ENCODE data around the gene COL6A1. TPM values are rescaled to one million over a fixed set of nuclear protein-coding genes. Genes with fewer than 3 reads are reported as not detected.
"Not testable (repeated sequence)": the region's sequence is repeated elsewhere in the genome, so short reads cannot be mapped to it uniquely, and the experiment has no call there.

Gene COL6A1
- total RNA-seq, 1 donor from 2014 or later, result 65.5 TPM

- H3K9me3 Mint-ChIP-seq (ENCODE audit: unreplicated experiment), result no peaks in the 10 kb centered on the region
- no peak overlapping the region for H3K4me3 Mint-ChIP-seq (ENCODE audit: unreplicated experiment)
- no peak overlapping the region for H3K27ac Mint-ChIP-seq (ENCODE audit: unreplicated experiment)
- H3K36me3 Mint-ChIP-seq (ENCODE audit: low read depth, unreplicated experiment), result no peaks in the 10 kb centered on the region
- no peaks in the 10 kb centered on the region for H3K4me1 Mint-ChIP-seq (ENCODE audit: unreplicated experiment)
- no peak for TF ChIP-seq CTCF (IDR thresholded peaks at IDR 0.05; ENCODE audit: unreplicated experiment)
- no peak for DNase-seq (ENCODE audit: low spot score)
- H3K27me3 Mint-ChIP-seq (ENCODE audit: unreplicated experiment), result peaks cover 9% of the 10 kb centered on the region
These were observed 30.6 kb upstream of the COL6A1 start for GRCh38 chr21:45950740-45951515.

- no peaks in the 10 kb centered on the region for H3K9me3 Mint-ChIP-seq (ENCODE audit: unreplicated experiment)
- no peaks in the 10 kb centered on the region for H3K4me1 Mint-ChIP-seq (ENCODE audit: unreplicated experiment)
- no peaks in the 10 kb centered on the region for H3K36me3 Mint-ChIP-seq (ENCODE audit: low read depth, unreplicated experiment)
- no peak overlapping the region for H3K4me3 Mint-ChIP-seq (ENCODE audit: unreplicated experiment)
- no peak for DNase-seq (ENCODE audit: low spot score)
- peaks cover 11% of the 10 kb centered on the region for H3K27me3 Mint-ChIP-seq (ENCODE audit: unreplicated experiment)
- no peak for TF ChIP-seq CTCF (IDR thresholded peaks at IDR 0.05; ENCODE audit: unreplicated experiment)
- H3K27ac Mint-ChIP-seq (ENCODE audit: unreplicated experiment), result no peak overlapping the region
These were observed 29.9 kb upstream of the COL6A1 start for GRCh38 chr21:45951676-45952075.

- H3K9me3 Mint-ChIP-seq (ENCODE audit: unreplicated experiment); H3K27ac Mint-ChIP-seq (ENCODE audit: unreplicated experiment); H3K36me3 Mint-ChIP-seq (ENCODE audit: low read depth, unreplicated experiment); H3K4me3 Mint-ChIP-seq (ENCODE audit: unreplicated experiment); H3K4me1 Mint-ChIP-seq (ENCODE audit: unreplicated experiment); DNase-seq (ENCODE audit: low spot score): not testable (repeated sequence)
- peaks cover 11% of the 10 kb centered on the region for H3K27me3 Mint-ChIP-seq (ENCODE audit: unreplicated experiment)
These were observed 29.0 kb upstream of the COL6A1 start for GRCh38 chr21:45952527-45952926.

GRCh38 chr21:45952974-45953373 lies 28.6 kb upstream of the COL6A1 start:
- DNase-seq (ENCODE audit: low spot score), result no peak
- peaks cover 11% of the 10 kb centered on the region for H3K27me3 Mint-ChIP-seq (ENCODE audit: unreplicated experiment)
- H3K36me3 Mint-ChIP-seq (ENCODE audit: low read depth, unreplicated experiment), result no peaks in the 10 kb centered on the region
- H3K9me3 Mint-ChIP-seq (ENCODE audit: unreplicated experiment), result no peaks in the 10 kb centered on the region
- H3K4me3 Mint-ChIP-seq (ENCODE audit: unreplicated experiment), result no peak overlapping the region
- no peak for TF ChIP-seq CTCF (IDR thresholded peaks at IDR 0.05; ENCODE audit: unreplicated experiment)
- no peaks in the 10 kb centered on the region for H3K4me1 Mint-ChIP-seq (ENCODE audit: unreplicated experiment)
- no peak overlapping the region for H3K27ac Mint-ChIP-seq (ENCODE audit: unreplicated experiment)

GRCh38 chr21:45954261-45954660 lies 27.3 kb upstream of the COL6A1 start:
- Mint-ChIP-seq H3K4me1 (ENCODE audit: unreplicated experiment) (no peaks in the 10 kb centered on the region), H3K27ac (ENCODE audit: unreplicated experiment) (no peak overlapping the region), H3K4me3 (ENCODE audit: unreplicated experiment) (no peak overlapping the region), H3K27me3 (ENCODE audit: unreplicated experiment) (peaks cover 7% of the 10 kb centered on the region), H3K9me3 (ENCODE audit: unreplicated experiment) (no peaks in the 10 kb centered on the region), H3K36me3 (ENCODE audit: low read depth, unreplicated experiment) (no peaks in the 10 kb centered on the region)
- TF ChIP-seq CTCF (IDR thresholded peaks at IDR 0.05; ENCODE audit: unreplicated experiment), result no peak
- no peak for DNase-seq (ENCODE audit: low spot score)

All from endothelial cell (in vitro differentiated cells).